ENCODE measurements around the gene CFAP141.
A peak's percentile ranks its signal among the peaks of the same experiment; 100 is the strongest.

GRCh38 chr1:154199563-154199879 is 6.6 kb downstream of the CFAP141 start:
- TF ChIP-seq ZNF274 (IDR thresholded peaks at IDR 0.05; ENCODE audit: low read depth, low read length) = no peak
- TF ChIP-seq, protein P1, sequence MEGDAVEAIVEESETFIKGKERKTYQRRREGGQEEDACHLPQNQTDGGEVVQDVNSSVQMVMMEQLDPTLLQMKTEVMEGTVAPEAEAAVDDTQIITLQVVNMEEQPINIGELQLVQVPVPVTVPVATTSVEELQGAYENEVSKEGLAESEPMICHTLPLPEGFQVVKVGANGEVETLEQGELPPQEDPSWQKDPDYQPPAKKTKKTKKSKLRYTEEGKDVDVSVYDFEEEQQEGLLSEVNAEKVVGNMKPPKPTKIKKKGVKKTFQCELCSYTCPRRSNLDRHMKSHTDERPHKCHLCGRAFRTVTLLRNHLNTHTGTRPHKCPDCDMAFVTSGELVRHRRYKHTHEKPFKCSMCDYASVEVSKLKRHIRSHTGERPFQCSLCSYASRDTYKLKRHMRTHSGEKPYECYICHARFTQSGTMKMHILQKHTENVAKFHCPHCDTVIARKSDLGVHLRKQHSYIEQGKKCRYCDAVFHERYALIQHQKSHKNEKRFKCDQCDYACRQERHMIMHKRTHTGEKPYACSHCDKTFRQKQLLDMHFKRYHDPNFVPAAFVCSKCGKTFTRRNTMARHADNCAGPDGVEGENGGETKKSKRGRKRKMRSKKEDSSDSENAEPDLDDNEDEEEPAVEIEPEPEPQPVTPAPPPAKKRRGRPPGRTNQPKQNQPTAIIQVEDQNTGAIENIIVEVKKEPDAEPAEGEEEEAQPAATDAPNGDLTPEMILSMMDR (IDR thresholded peaks at IDR 0.05 in 2 of 3, conservative IDR thresholded peaks at IDR 0.05 in 1 of 3; ENCODE audit: borderline replicate concordance in 1 of 3, insufficient read depth in 1 of 3, low read depth in 2 of 3, low read length in 2 of 3) = 0 out of 6 replicates have a peak, but pooled peaks of 1 of the 3 experiments have one; percentile 13
- TF ChIP-seq CEBPB (IDR thresholded peaks at IDR 0.05; ENCODE audit: low read depth) = no peak
- TF ChIP-seq, protein P2, sequence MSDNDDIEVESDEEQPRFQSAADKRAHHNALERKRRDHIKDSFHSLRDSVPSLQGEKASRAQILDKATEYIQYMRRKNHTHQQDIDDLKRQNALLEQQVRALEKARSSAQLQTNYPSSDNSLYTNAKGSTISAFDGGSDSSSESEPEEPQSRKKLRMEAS (IDR thresholded peaks at IDR 0.05) = 0 out of 2 replicates have a peak, but pooled peaks have one; percentile 17
- no peak for TF ChIP-seq YY1 (IDR thresholded peaks at IDR 0.05; ENCODE audit: extremely low read depth, insufficient replicate concordance, low read depth, low read length)
- no peak for TF ChIP-seq SRF (IDR thresholded peaks at IDR 0.05; ENCODE audit: low read depth)
- TF ChIP-seq POLR2A (IDR thresholded peaks at IDR 0.05; ENCODE audit: borderline replicate concordance, extremely low read depth, insufficient read depth, insufficient read length) = no peak
- TF ChIP-seq POLR2AphosphoS5 (IDR thresholded peaks at IDR 0.05; ENCODE audit: low read depth, low read length) = no peak

Data from HCT116 (cell line).